Mammary epithelial cell (primary cell): ENCODE measurements around the gene SOX8.

ENCODE experiments used
- EZH2 ChIP-seq: IDR thresholded peaks from 2 replicates; pipeline ENCODE4 v1.6.1; 2012; ENCODE audit warnings: low read length, inconsistent platforms, borderline replicate concordance
- TF ChIP-seq, protein P1 (sequence below), 2 donors: IDR thresholded peaks in 1 of 2; conservative IDR thresholded peaks in 1 of 2; 2 replicates each; pipeline ENCODE4 v1.5.1; 2011 to 2012; ENCODE audit warnings: inconsistent platforms in 2 of 2, low read length in 2 of 2, mild to moderate bottlenecking in 2 of 2, control low read depth in 1 of 2, low read depth in 1 of 2; ENCODE audit not compliant: insufficient read depth in 1 of 2; ENCODE audit errors: extremely low read depth in 1 of 2

DNA sequence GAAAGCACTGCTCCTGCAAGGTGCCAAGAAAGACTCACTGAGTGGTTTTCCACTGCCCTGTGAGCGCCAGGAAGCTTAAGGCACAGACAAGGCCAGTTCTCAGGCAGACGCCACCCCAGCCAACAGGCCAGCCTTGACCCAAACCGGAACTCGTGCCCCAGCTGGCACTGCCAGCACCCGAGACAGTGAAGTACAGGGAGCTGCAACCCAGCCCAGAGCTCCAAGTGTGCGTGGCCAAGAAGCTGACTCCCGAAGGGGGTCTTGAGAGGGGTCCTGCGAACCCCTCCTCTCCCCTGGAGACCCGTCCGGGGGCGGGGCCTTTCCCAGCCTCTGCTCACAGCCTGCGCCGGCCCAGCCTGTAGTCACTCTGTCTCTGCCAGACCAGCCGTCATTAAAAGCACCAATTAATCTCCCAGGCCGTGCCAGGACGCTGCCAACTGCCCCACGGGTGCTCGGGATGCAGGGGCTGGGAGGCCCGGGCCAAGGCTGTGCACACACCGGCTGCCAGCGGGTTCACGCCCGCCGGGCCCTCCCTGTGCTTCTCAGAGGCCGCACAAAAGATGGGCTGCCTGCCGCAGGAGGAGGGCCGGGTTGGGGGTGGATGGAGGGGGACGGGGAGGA is 4.4 kb upstream of the SOX8 start:
- TF ChIP-seq, protein P1, sequence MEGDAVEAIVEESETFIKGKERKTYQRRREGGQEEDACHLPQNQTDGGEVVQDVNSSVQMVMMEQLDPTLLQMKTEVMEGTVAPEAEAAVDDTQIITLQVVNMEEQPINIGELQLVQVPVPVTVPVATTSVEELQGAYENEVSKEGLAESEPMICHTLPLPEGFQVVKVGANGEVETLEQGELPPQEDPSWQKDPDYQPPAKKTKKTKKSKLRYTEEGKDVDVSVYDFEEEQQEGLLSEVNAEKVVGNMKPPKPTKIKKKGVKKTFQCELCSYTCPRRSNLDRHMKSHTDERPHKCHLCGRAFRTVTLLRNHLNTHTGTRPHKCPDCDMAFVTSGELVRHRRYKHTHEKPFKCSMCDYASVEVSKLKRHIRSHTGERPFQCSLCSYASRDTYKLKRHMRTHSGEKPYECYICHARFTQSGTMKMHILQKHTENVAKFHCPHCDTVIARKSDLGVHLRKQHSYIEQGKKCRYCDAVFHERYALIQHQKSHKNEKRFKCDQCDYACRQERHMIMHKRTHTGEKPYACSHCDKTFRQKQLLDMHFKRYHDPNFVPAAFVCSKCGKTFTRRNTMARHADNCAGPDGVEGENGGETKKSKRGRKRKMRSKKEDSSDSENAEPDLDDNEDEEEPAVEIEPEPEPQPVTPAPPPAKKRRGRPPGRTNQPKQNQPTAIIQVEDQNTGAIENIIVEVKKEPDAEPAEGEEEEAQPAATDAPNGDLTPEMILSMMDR (conservative IDR thresholded peaks at IDR 0.05 in 1 of 2, IDR thresholded peaks at IDR 0.05 in 1 of 2; ENCODE audit: extremely low read depth in 1 of 2, insufficient read depth in 1 of 2, low read depth in 1 of 2, low read length in 2 of 2): no peak
- TF ChIP-seq EZH2: no peak
